CD4-positive, alpha-beta T cell treated with Interleukin-21 for 1 hour (primary cell): ENCODE results near the gene GPRC5C.

Source experiments
- DNase-seq: peaks from one replicate; pipeline ENCODE4 v3.0.0-alpha.2; 2020

The GPRC5C gene

GRCh38 chr17:74408262-74408661 is 23.6 kb upstream of the GPRC5C start:
- DNase-seq, result no peak

- no peak for DNase-seq
Observed at GRCh38 chr17:74408815-74409214, 23.1 kb upstream of the GPRC5C start.

- DNase-seq, result no peak
Observed at GRCh38 chr17:74410001-74410443, 21.9 kb upstream of the GPRC5C start.

GRCh38 chr17:74412581-74412980 is 19.3 kb upstream of the GPRC5C start:
- no peak for DNase-seq

- no peak for DNase-seq
Observed at GRCh38 chr17:74413491-74413890, 18.4 kb upstream of the GPRC5C start.

- DNase-seq, result no peak
Observed at GRCh38 chr17:74414510-74414909, 17.4 kb upstream of the GPRC5C start.

- DNase-seq, result no peak
Observed at GRCh38 chr17:74415608-74416396, 16.1 kb upstream of the GPRC5C start.

- DNase-seq, result no peak
Observed at GRCh38 chr17:74417178-74418045, 14.5 kb upstream of the GPRC5C start.

GRCh38 chr17:74419928-74420411 is 11.9 kb upstream of the GPRC5C start:
- DNase-seq, result no peak

GRCh38 chr17:74424117-74424516 is 7.8 kb upstream of the GPRC5C start:
- DNase-seq, result no peak

GRCh38 chr17:74424657-74425056 is 7.2 kb upstream of the GPRC5C start:
- no peak for DNase-seq

- DNase-seq, result no peak
Observed at GRCh38 chr17:74426551-74427047, 5.3 kb upstream of the GPRC5C start.

- no peak for DNase-seq
Observed at GRCh38 chr17:74427048-74427762, 4.7 kb upstream of the GPRC5C start.

- no peak for DNase-seq
Observed at GRCh38 chr17:74427763-74428153, 4.1 kb upstream of the GPRC5C start.

GRCh38 chr17:74429604-74430384 is 2.1 kb upstream of the GPRC5C start:
- no peak for DNase-seq

GRCh38 chr17:74430385-74430705 is 1.5 kb upstream of the GPRC5C start:
- DNase-seq, result no peak

GRCh38 chr17:74430706-74431567 is 951 bp upstream of the GPRC5C start:
- DNase-seq, result no peak

- no peak for DNase-seq
Observed at GRCh38 chr17:74432424-74432690, 469 bp downstream of the GPRC5C start.

GRCh38 chr17:74432766-74433391 is 991 bp downstream of the GPRC5C start:
- no peak for DNase-seq

GRCh38 chr17:74433421-74434121 is 1.7 kb downstream of the GPRC5C start:
- DNase-seq, result no peak
